Loucy (cell line): ENCODE measurements around the gene DPY19L1.

Experiments
- H2AFZ ChIP-seq: fragments of 200-600 bp; sonication (generic); 2 replicates; pipeline ENCODE4 v1.6.0; 2016; ENCODE audit warnings: antibody characterized with exemption, mild to moderate bottlenecking, low read length, moderate library complexity
- H3F3A ChIP-seq: fragments of 200-600 bp; 2 replicates; pipeline ENCODE4 v1.6.0; 2016; ENCODE audit warnings: antibody characterized with exemption, low read depth, mild to moderate bottlenecking
- H3K27me3 ChIP-seq: fragments of 200-600 bp; sonication (generic); 2 replicates; pipeline ENCODE4 v1.6.1; 2014; ENCODE audit warnings: low read length, mild to moderate bottlenecking; ENCODE audit not compliant: insufficient read depth, poor library complexity, severe bottlenecking
- H3K36me3 ChIP-seq: fragments of 200-600 bp; sonication (generic); 2 replicates; pipeline ENCODE4 v1.6.1; 2016; ENCODE audit warnings: low read length; ENCODE audit not compliant: insufficient read depth
- H3K4me1 ChIP-seq: fragments of 200-600 bp; sonication (generic); 2 replicates; pipeline ENCODE4 v1.5.1; 2014; ENCODE audit warnings: low read length, mild to moderate bottlenecking; ENCODE audit not compliant: insufficient read depth, poor library complexity, severe bottlenecking
- H3K4me2 ChIP-seq: fragments of 200-600 bp; sonication (generic); 2 replicates; pipeline ENCODE4 v1.6.0; 2014; ENCODE audit warnings: antibody characterized with exemption, low read length, low read depth, mild to moderate bottlenecking; ENCODE audit not compliant: poor library complexity, severe bottlenecking
- H3K4me3 ChIP-seq: fragments of 200-600 bp; sonication (generic); 2 replicates; pipeline ENCODE4 v1.5.1; 2014; ENCODE audit warnings: low read length, mild to moderate bottlenecking, mixed read lengths; ENCODE audit not compliant: poor library complexity, severe bottlenecking
- H3K79me2 ChIP-seq: fragments of 200-600 bp; sonication (generic); 2 replicates; pipeline ENCODE4 v1.6.1; 2014; ENCODE audit warnings: low read length; ENCODE audit not compliant: insufficient read depth
- H3K9ac ChIP-seq: fragments of 200-600 bp; sonication (generic); 2 replicates; pipeline ENCODE4 v1.6.0; 2014; ENCODE audit warnings: mild to moderate bottlenecking, low read depth, low read length, moderate library complexity; ENCODE audit not compliant: poor library complexity, severe bottlenecking
- H3K9me2 ChIP-seq: fragments of 200-600 bp; sonication (generic); replicated peaks from 2 replicates; pipeline ENCODE4 v1.6.1; 2016; ENCODE audit warnings: low read depth, low read length, mixed read lengths
- H3K9me3 ChIP-seq: fragments of 200-600 bp; sonication (generic); 2 replicates; pipeline ENCODE4 v1.6.1; 2014; ENCODE audit warnings: mild to moderate bottlenecking, antibody characterized with exemption, low read length, low read depth; ENCODE audit not compliant: insufficient read depth
- H4K20me1 ChIP-seq: fragments of 200-600 bp; sonication (generic); 2 replicates; pipeline ENCODE4 v1.6.0; 2014; ENCODE audit warnings: antibody characterized with exemption, low read length, mild to moderate bottlenecking; ENCODE audit not compliant: insufficient read depth, poor library complexity, severe bottlenecking
- CTCF ChIP-seq: fragments of 200-600 bp; sonication (generic); conservative IDR thresholded peaks from 2 replicates; pipeline ENCODE4 v1.5.1; 2014; ENCODE audit warnings: mild to moderate bottlenecking, antibody characterized with exemption, low read length
- EZH2phosphoT487 ChIP-seq: fragments of 200-600 bp; IDR thresholded peaks from 2 replicates; pipeline ENCODE4 v1.6.1; 2018; ENCODE audit warnings: antibody characterized with exemption, mild to moderate bottlenecking, moderate library complexity, borderline replicate concordance

Gene DPY19L1

GRCh38 chr7:35029311-35029710 lies 8.0 kb downstream of the DPY19L1 start:
- TF ChIP-seq EZH2phosphoT487, result no peak
- TF ChIP-seq CTCF, result peak; percentile 15; the same call in 1 of the 2 replicates
- peaks cover 38% of the 10 kb centered on the region for H3K4me1 ChIP-seq
- H3K9me3 ChIP-seq, result no peaks in the 10 kb centered on the region
- H3K4me3 ChIP-seq, result no peak overlapping the region
- H3K79me2 ChIP-seq, result peaks cover 81% of the 10 kb centered on the region
- H2AFZ ChIP-seq, result no peak overlapping the region
- no peak overlapping the region for H3K4me2 ChIP-seq
- H4K20me1 ChIP-seq, result peaks cover 18% of the 10 kb centered on the region
- H3K9me2 ChIP-seq, result no peaks in the 10 kb centered on the region
- H3K27me3 ChIP-seq, result no peaks in the 10 kb centered on the region
- no peak overlapping the region for H3K9ac ChIP-seq
- H3K36me3 ChIP-seq, result no peaks in the 10 kb centered on the region
- no peaks in the 10 kb centered on the region for H3F3A ChIP-seq

GRCh38 chr7:35026150-35026549 lies 11.1 kb downstream of the DPY19L1 start:
- Histone ChIP-seq H3K4me1 (peaks cover 15% of the 10 kb centered on the region), H3K9me3 (no peaks in the 10 kb centered on the region), H3K9me2 (no peaks in the 10 kb centered on the region), H3F3A (no peaks in the 10 kb centered on the region), H4K20me1 (peaks cover 6% of the 10 kb centered on the region), H3K36me3 (no peaks in the 10 kb centered on the region), H3K79me2 (peaks cover 70% of the 10 kb centered on the region), H2AFZ (no peak overlapping the region), H3K4me3 (no peak overlapping the region), H3K27me3 (no peaks in the 10 kb centered on the region), H3K9ac (no peak overlapping the region), H3K4me2 (no peak overlapping the region)
- TF ChIP-seq EZH2phosphoT487, result no peak

- Histone ChIP-seq H4K20me1 (no peaks in the 10 kb centered on the region), H3K4me3 (no peak overlapping the region), H3F3A (no peaks in the 10 kb centered on the region), H3K36me3 (no peaks in the 10 kb centered on the region), H3K9me2 (no peaks in the 10 kb centered on the region), H3K79me2 (peaks cover 65% of the 10 kb centered on the region), H2AFZ (no peak overlapping the region), H3K9ac (no peak overlapping the region), H3K27me3 (no peaks in the 10 kb centered on the region), H3K4me1 (peaks cover 9% of the 10 kb centered on the region), H3K9me3 (no peaks in the 10 kb centered on the region), H3K4me2 (no peak overlapping the region)
- TF ChIP-seq EZH2phosphoT487 (no peak), CTCF (no peak)
These were observed 11.9 kb downstream of the DPY19L1 start for GRCh38 chr7:35025369-35025870.

- TF ChIP-seq CTCF (no peak), EZH2phosphoT487 (no peak)
- Histone ChIP-seq H3K4me1 (peaks cover 8% of the 10 kb centered on the region), H3K9me3 (no peaks in the 10 kb centered on the region), H3K4me2 (no peak overlapping the region), H3K36me3 (no peaks in the 10 kb centered on the region), H3K27me3 (no peaks in the 10 kb centered on the region), H3K4me3 (no peak overlapping the region), H3K9ac (no peak overlapping the region), H3F3A (no peaks in the 10 kb centered on the region), H3K79me2 (peaks cover 54% of the 10 kb centered on the region), H2AFZ (no peak overlapping the region), H3K9me2 (no peaks in the 10 kb centered on the region), H4K20me1 (no peaks in the 10 kb centered on the region)
These were observed 13.0 kb downstream of the DPY19L1 start for GRCh38 chr7:35024298-35024697.
